ENCODE measurements around the gene ADRM1. TPM values are rescaled to one million over a fixed set of nuclear protein-coding genes. Genes with fewer than 3 reads are reported as not detected.

Gene ADRM1
- total RNA-seq, 1 donor from 2014 or later = 63.9 TPM

- intact Hi-C loops (cut with DNase I) = loop anchor here (10.0 kb wide), 1 partner anchor 79 kb away; the partner anchor contains the start of gene RPS21
- no peak for TF ChIP-seq CTCF (IDR thresholded peaks at IDR 0.05)
- ATAC-seq (no peak), DNase-seq (no peak)
- H3K27me3 ChIP-seq (ENCODE audit: low read depth) = no peaks in the 10 kb centered on the region
- H3K36me3 ChIP-seq = peaks cover 66% of the 10 kb centered on the region
- H3K4me1 ChIP-seq = peaks cover 23% of the 10 kb centered on the region
- H3K9me3 ChIP-seq = no peaks in the 10 kb centered on the region
- H3K4me3 ChIP-seq = no peak overlapping the region
- no peak overlapping the region for H3K27ac ChIP-seq
Observed at GRCh38 chr20:62305765-62306413, 3.1 kb downstream of the ADRM1 start.

- Histone ChIP-seq H3K36me3 (peaks cover 73% of the 10 kb centered on the region), H3K27ac (no peak overlapping the region), H3K4me1 (peaks cover 23% of the 10 kb centered on the region), H3K27me3 (ENCODE audit: low read depth) (no peaks in the 10 kb centered on the region), H3K4me3 (no peak overlapping the region), H3K9me3 (no peaks in the 10 kb centered on the region)
- no peak for TF ChIP-seq CTCF (IDR thresholded peaks at IDR 0.05)
- DNase-seq (no peak), ATAC-seq (no peak)
- intact Hi-C loops (cut with DNase I) = loop anchor here (10.0 kb wide), 1 partner anchor 78 kb away; the partner anchor contains the start of gene RPS21
Observed at GRCh38 chr20:62306414-62307187, 3.8 kb downstream of the ADRM1 start.

- ATAC-seq (no peak), DNase-seq (no peak)
- Histone ChIP-seq H3K27ac (no peak overlapping the region), H3K36me3 (peaks cover 81% of the 10 kb centered on the region), H3K9me3 (no peaks in the 10 kb centered on the region), H3K27me3 (ENCODE audit: low read depth) (no peaks in the 10 kb centered on the region), H3K4me3 (no peak overlapping the region), H3K4me1 (peaks cover 23% of the 10 kb centered on the region)
- intact Hi-C loops (cut with DNase I) = loop anchor here (10.0 kb wide), 1 partner anchor 77 kb away; the partner anchor contains the start of gene RPS21
- TF ChIP-seq CTCF (IDR thresholded peaks at IDR 0.05) = no peak
Observed at GRCh38 chr20:62307226-62308101, 4.7 kb downstream of the ADRM1 start.

GRCh38 chr20:62308102-62308822, 5.5 kb downstream of the ADRM1 start:
- Histone ChIP-seq H3K4me3 (no peak overlapping the region), H3K27me3 (ENCODE audit: low read depth) (no peaks in the 10 kb centered on the region), H3K36me3 (peaks cover 89% of the 10 kb centered on the region), H3K27ac (no peak overlapping the region), H3K9me3 (no peaks in the 10 kb centered on the region), H3K4me1 (peaks cover 23% of the 10 kb centered on the region)
- TF ChIP-seq CTCF (IDR thresholded peaks at IDR 0.05) = no peak
- no peak for DNase-seq
- intact Hi-C loops (cut with DNase I) = loop anchor here (10.0 kb wide), 1 partner anchor 77 kb away; the partner anchor contains the start of gene RPS21
- ATAC-seq = no peak
